ENCODE measurements around the gene ARHGEF7. TPM values are rescaled to one million over a fixed set of nuclear protein-coding genes. Genes with fewer than 3 reads are reported as not detected.
"Not testable (repeated sequence)": the region's sequence is repeated elsewhere in the genome, so short reads cannot be mapped to it uniquely, and the experiment has no call there.

Gene ARHGEF7
- total RNA-seq, 1 donor from 2014 or later: 270 TPM

DNA sequence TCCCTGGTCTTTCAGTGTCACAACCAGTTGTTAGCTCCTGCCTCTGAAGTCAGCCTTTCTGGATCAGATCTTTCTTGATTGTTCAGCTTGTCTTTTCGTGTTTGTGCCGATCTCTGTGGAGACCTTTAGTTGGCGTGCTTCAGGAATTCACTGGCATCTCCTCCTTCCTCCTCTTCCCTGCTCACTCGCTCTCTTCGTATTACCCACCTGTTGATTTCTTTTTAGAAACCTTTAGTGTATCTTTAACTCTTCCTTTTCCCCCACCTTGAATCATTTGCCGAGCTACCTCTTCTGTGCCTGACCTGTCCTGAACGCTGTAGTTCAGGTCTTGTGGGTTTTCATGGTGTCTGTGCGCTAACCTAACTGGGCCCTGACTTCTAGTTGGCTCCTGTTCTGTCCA is 141.3 kb downstream of the ARHGEF7 start:
- DNase-seq (ENCODE audit: low spot score): no peak
- TF ChIP-seq, protein P1, sequence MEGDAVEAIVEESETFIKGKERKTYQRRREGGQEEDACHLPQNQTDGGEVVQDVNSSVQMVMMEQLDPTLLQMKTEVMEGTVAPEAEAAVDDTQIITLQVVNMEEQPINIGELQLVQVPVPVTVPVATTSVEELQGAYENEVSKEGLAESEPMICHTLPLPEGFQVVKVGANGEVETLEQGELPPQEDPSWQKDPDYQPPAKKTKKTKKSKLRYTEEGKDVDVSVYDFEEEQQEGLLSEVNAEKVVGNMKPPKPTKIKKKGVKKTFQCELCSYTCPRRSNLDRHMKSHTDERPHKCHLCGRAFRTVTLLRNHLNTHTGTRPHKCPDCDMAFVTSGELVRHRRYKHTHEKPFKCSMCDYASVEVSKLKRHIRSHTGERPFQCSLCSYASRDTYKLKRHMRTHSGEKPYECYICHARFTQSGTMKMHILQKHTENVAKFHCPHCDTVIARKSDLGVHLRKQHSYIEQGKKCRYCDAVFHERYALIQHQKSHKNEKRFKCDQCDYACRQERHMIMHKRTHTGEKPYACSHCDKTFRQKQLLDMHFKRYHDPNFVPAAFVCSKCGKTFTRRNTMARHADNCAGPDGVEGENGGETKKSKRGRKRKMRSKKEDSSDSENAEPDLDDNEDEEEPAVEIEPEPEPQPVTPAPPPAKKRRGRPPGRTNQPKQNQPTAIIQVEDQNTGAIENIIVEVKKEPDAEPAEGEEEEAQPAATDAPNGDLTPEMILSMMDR (IDR thresholded peaks at IDR 0.05; ENCODE audit: unreplicated experiment): no peak
- Mint-ChIP-seq H3K4me3 (ENCODE audit: unreplicated experiment) (peak overlapping the region; percentile 4), H3K27me3 (ENCODE audit: unreplicated experiment) (peaks cover 4% of the 10 kb centered on the region), H3K4me1 (ENCODE audit: unreplicated experiment) (peaks cover 14% of the 10 kb centered on the region), H3K27ac (ENCODE audit: unreplicated experiment) (no peak overlapping the region), H3K36me3 (ENCODE audit: low read depth, unreplicated experiment) (peaks cover 58% of the 10 kb centered on the region), H3K9me3 (ENCODE audit: unreplicated experiment) (no peaks in the 10 kb centered on the region)

DNA sequence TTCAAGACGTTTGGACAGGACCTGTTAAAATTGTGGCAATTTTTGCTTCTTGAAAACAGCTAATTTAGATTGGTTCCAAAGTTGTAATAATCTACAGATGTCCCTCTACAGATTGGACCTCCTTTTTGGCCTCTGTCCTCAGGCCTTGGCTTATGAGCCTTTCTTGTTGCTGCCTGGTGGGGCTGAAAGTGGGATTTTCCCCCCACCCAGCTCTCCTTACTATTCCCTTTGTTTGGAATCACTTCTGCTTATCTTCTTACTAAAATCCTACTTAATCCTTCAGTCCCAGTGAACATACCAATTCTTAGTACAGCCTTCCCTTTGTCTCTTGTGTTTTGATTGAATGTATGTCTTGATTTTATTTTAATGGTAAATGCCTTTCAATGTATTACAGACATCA is 141.8 kb downstream of the ARHGEF7 start:
- TF ChIP-seq, protein P1 (IDR thresholded peaks at IDR 0.05; ENCODE audit: unreplicated experiment): no peak
- peaks cover 57% of the 10 kb centered on the region for H3K36me3 Mint-ChIP-seq (ENCODE audit: low read depth, unreplicated experiment)
- peaks cover 14% of the 10 kb centered on the region for H3K4me1 Mint-ChIP-seq (ENCODE audit: unreplicated experiment)
- no peak overlapping the region for H3K27ac Mint-ChIP-seq (ENCODE audit: unreplicated experiment)
- peaks cover 4% of the 10 kb centered on the region for H3K27me3 Mint-ChIP-seq (ENCODE audit: unreplicated experiment)
- no peaks in the 10 kb centered on the region for H3K9me3 Mint-ChIP-seq (ENCODE audit: unreplicated experiment)
- H3K4me3 Mint-ChIP-seq (ENCODE audit: unreplicated experiment): no peak overlapping the region
- DNase-seq (ENCODE audit: low spot score): no peak

DNA sequence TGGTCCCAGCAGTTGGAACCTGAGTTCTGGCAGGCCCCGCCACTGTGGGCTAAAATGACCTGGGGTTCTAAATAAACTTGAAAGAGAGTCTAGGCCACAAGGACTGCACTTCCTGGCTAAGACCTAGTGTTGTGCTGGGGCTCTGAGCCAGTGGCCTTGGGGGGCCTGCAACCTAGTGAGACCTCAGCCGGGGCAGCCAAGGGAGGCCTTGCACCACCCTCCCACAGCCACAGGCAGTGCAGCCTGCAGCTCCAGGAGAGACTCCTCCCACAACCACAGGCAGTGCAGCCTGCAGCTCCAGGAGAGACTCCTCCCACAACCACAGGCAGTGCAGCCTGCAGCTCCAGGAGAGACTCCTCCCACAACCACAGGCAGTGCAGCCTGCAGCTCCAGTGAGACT is 142.8 kb downstream of the ARHGEF7 start:
- H3K4me3 Mint-ChIP-seq (ENCODE audit: unreplicated experiment); H3K9me3 Mint-ChIP-seq (ENCODE audit: unreplicated experiment); DNase-seq (ENCODE audit: low spot score); H3K27ac Mint-ChIP-seq (ENCODE audit: unreplicated experiment); H3K27me3 Mint-ChIP-seq (ENCODE audit: unreplicated experiment): not testable (repeated sequence)
- Mint-ChIP-seq H3K4me1 (ENCODE audit: unreplicated experiment) (peaks cover 14% of the 10 kb centered on the region), H3K36me3 (ENCODE audit: low read depth, unreplicated experiment) (peaks cover 57% of the 10 kb centered on the region)

DNA sequence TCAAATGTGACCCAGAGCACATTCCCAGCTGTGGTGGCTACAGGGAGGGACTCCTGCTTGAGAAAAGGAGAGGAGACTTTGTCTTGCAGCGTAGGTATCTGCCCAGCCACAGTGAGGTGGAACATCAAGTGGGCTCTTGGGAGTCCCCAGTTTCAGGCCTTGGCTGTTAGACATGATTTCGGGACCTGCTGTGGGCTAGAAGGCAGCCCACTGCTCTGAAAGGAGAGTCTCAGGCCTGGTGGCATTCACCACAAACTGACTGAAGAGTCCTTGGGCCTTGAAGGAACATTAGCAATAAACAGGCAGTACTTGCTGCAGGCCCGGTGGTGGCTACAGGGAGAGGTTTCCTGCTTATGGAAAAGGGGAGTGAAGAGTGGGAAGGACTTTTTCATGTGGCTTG is 143.5 kb downstream of the ARHGEF7 start:
- TF ChIP-seq, protein P1 (IDR thresholded peaks at IDR 0.05; ENCODE audit: unreplicated experiment): no peak
- no peak overlapping the region for H3K27ac Mint-ChIP-seq (ENCODE audit: unreplicated experiment)
- H3K4me3 Mint-ChIP-seq (ENCODE audit: unreplicated experiment): no peak overlapping the region
- peaks cover 58% of the 10 kb centered on the region for H3K36me3 Mint-ChIP-seq (ENCODE audit: low read depth, unreplicated experiment)
- peaks cover 17% of the 10 kb centered on the region for H3K4me1 Mint-ChIP-seq (ENCODE audit: unreplicated experiment)
- no peaks in the 10 kb centered on the region for H3K9me3 Mint-ChIP-seq (ENCODE audit: unreplicated experiment)
- peaks cover 4% of the 10 kb centered on the region for H3K27me3 Mint-ChIP-seq (ENCODE audit: unreplicated experiment)
- DNase-seq (ENCODE audit: low spot score): no peak

DNA sequence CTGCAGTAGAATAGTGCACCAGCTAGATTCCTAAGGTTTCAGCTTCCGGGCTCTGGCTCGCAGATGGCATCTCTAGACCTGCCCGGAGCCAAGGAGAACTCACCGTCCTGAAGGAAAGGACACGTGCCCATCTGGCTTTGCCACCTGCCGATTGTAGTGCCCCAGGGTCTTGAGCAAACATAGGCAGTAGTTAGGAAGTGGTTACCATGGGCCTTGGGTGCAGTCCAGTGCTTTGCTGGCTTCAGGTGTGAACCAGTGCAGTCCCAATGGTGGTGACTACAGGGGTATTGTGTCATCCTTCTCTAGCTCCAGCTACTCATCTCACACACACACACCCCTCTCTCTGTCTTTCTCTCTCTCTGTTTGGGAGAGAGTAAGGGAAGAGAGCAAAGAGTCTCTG is 143.9 kb downstream of the ARHGEF7 start:
- H3K27ac Mint-ChIP-seq (ENCODE audit: unreplicated experiment): no peak overlapping the region
- TF ChIP-seq, protein P1 (IDR thresholded peaks at IDR 0.05; ENCODE audit: unreplicated experiment): no peak
- DNase-seq (ENCODE audit: low spot score): no peak
- H3K9me3 Mint-ChIP-seq (ENCODE audit: unreplicated experiment): no peaks in the 10 kb centered on the region
- peaks cover 55% of the 10 kb centered on the region for H3K36me3 Mint-ChIP-seq (ENCODE audit: low read depth, unreplicated experiment)
- peaks cover 4% of the 10 kb centered on the region for H3K27me3 Mint-ChIP-seq (ENCODE audit: unreplicated experiment)
- H3K4me1 Mint-ChIP-seq (ENCODE audit: unreplicated experiment): peaks cover 21% of the 10 kb centered on the region
- peak overlapping the region; percentile 53 for H3K4me3 Mint-ChIP-seq (ENCODE audit: unreplicated experiment)

DNA sequence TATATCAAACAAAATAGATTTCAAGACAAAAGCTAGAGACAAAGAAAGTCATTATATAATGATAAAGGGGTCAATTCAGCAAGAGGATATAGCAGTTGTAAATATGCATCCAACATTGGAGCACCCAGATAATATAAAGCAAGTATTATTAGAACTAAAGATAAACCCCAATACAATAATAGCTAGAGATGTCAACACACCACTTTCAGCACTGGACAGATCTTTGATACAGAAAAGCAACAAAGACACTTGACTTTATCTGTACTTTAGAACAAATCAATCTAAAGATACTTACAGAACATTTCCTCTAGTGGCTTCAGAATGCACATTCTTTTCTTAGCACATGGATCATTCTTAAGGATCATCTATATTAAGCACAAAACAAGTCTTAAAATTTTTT is 146.2 kb downstream of the ARHGEF7 start:
- Mint-ChIP-seq H3K36me3 (ENCODE audit: low read depth, unreplicated experiment) (peaks cover 52% of the 10 kb centered on the region), H3K4me1 (ENCODE audit: unreplicated experiment) (peaks cover 38% of the 10 kb centered on the region), H3K27me3 (ENCODE audit: unreplicated experiment) (peaks cover 8% of the 10 kb centered on the region), H3K27ac (ENCODE audit: unreplicated experiment) (no peak overlapping the region), H3K9me3 (ENCODE audit: unreplicated experiment) (no peaks in the 10 kb centered on the region), H3K4me3 (ENCODE audit: unreplicated experiment) (no peak overlapping the region)
- no peak for DNase-seq (ENCODE audit: low spot score)
- TF ChIP-seq, protein P1 (IDR thresholded peaks at IDR 0.05; ENCODE audit: unreplicated experiment): no peak

All from endothelial cell (in vitro differentiated cells).